ENCODE results near the gene KLF17.
"Not testable (repeated sequence)": the region's sequence is repeated elsewhere in the genome, so short reads cannot be mapped to it uniquely, and the experiment has no call there.

The KLF17 gene

DNA sequence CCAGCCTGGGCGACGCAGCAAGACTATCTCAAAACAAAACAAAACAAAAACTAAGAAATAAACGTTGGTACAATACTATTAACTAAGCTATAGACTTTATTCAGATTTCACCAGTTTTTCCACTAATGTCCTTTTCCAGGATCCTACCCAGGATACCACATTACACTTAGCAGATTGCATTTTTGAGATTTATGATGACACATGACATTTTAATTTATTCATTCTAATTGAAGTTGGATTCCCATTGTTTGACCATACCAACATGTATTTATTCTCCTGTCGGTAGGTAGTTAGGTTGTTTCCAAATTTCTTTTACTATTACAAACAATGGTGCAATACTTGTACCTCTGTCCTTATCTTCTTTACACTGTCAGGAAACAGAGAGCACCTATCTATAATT, 6.8 kb upstream of the KLF17 start:
- H3K27ac Mint-ChIP-seq, result no peak overlapping the region
- TF ChIP-seq, protein P1, sequence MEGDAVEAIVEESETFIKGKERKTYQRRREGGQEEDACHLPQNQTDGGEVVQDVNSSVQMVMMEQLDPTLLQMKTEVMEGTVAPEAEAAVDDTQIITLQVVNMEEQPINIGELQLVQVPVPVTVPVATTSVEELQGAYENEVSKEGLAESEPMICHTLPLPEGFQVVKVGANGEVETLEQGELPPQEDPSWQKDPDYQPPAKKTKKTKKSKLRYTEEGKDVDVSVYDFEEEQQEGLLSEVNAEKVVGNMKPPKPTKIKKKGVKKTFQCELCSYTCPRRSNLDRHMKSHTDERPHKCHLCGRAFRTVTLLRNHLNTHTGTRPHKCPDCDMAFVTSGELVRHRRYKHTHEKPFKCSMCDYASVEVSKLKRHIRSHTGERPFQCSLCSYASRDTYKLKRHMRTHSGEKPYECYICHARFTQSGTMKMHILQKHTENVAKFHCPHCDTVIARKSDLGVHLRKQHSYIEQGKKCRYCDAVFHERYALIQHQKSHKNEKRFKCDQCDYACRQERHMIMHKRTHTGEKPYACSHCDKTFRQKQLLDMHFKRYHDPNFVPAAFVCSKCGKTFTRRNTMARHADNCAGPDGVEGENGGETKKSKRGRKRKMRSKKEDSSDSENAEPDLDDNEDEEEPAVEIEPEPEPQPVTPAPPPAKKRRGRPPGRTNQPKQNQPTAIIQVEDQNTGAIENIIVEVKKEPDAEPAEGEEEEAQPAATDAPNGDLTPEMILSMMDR (IDR thresholded peaks at IDR 0.05; ENCODE audit: unreplicated experiment in 3 of 3), result no peak

DNA sequence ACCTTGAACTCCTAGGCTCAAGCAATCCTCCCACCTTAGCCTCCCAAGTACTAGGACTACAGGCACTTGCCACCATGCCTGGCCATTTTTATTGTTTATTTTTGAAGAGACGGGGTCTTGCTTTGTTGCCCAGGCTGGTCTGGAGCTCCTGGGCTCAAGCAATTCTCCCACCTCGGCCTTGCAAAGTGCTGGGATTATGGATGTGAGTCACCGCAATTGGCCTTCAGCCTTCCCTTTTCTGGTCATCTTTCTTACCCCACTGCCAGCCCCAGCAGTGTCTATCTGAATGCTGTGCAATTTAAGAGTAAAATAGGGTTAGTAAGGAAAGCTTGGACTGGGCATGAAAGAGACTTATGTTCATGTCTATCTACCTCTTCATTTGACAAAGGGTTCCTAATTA, 6.1 kb upstream of the KLF17 start:
- H3K4me3 Mint-ChIP-seq, result no peak overlapping the region
- no peaks in the 10 kb centered on the region for H3K36me3 Mint-ChIP-seq (ENCODE audit: low read depth)
- no peaks in the 10 kb centered on the region for H3K4me1 Mint-ChIP-seq
- no peak overlapping the region for H3K27ac Mint-ChIP-seq
- TF ChIP-seq, protein P1 (IDR thresholded peaks at IDR 0.05; ENCODE audit: unreplicated experiment in 3 of 3), result no peak
- peaks cover 27% of the 10 kb centered on the region for H3K27me3 Mint-ChIP-seq (ENCODE audit: low read depth)
- H3K9me3 Mint-ChIP-seq, result no peaks in the 10 kb centered on the region

More for the DNA sequence above, 6.8 kb upstream of the KLF17 start:
- H3K36me3 Mint-ChIP-seq (ENCODE audit: low read depth), result no peaks in the 10 kb centered on the region
- H3K27me3 Mint-ChIP-seq (ENCODE audit: low read depth), result peaks cover 29% of the 10 kb centered on the region
- no peaks in the 10 kb centered on the region for H3K4me1 Mint-ChIP-seq
- H3K9me3 Mint-ChIP-seq, result no peaks in the 10 kb centered on the region
- H3K4me3 Mint-ChIP-seq, result no peak overlapping the region

DNA sequence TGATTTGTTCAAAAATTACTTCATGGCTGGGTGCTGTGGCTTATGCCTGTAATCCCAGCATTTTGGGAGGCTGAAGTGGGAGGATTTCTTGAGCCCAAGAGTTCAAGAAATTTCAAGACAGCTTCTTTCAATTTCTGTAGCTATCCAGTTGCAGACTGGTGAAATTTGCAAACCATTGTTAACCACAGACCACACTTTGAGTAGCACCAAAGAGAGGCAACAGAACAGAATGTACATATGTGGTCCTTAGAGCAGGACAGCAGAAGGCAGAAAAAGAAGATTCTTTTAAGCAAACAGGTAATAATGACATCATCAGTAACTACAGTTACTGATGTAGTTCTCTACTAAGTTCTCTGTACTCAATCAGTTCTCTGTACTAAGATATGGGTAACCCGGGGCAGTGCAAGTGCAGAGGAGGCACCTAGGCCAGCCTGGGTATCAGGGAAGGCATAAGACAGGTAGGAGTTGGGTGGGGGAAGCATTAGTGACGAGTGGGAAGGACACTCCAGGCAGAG, 5.5 kb upstream of the KLF17 start:
- Mint-ChIP-seq H3K36me3 (ENCODE audit: low read depth) (no peaks in the 10 kb centered on the region), H3K9me3 (no peaks in the 10 kb centered on the region), H3K4me1 (no peaks in the 10 kb centered on the region), H3K4me3 (no peak overlapping the region), H3K27me3 (ENCODE audit: low read depth) (peaks cover 29% of the 10 kb centered on the region), H3K27ac (no peak overlapping the region)
- TF ChIP-seq, protein P1 (IDR thresholded peaks at IDR 0.05; ENCODE audit: unreplicated experiment in 3 of 3), result no peak

DNA sequence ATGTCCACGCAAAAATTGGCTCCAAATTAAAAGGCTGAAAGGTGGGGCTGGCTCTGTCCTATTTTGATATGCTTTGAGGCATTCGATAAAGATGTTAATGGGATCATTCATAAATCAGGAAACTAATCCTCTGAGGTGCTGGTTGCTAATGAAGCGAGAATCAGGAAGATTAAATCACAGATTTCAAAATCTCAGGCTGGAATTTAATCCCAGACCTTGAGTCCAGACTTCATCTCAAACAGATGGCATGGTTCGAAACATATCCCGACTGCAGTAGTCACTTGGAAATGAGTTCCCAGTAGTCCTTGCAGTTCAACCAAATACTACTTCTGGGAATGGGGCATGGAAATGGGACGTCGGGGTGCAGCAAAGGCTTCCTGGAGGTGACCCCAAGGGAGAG, 4.5 kb upstream of the KLF17 start:
- no peak overlapping the region for H3K27ac Mint-ChIP-seq
- peaks cover 22% of the 10 kb centered on the region for H3K27me3 Mint-ChIP-seq (ENCODE audit: low read depth)
- H3K36me3 Mint-ChIP-seq (ENCODE audit: low read depth), result no peaks in the 10 kb centered on the region
- H3K9me3 Mint-ChIP-seq, result no peaks in the 10 kb centered on the region
- TF ChIP-seq, protein P1 (IDR thresholded peaks at IDR 0.05; ENCODE audit: unreplicated experiment in 3 of 3), result no peak
- H3K4me1 Mint-ChIP-seq, result no peaks in the 10 kb centered on the region
- H3K4me3 Mint-ChIP-seq, result no peak overlapping the region

DNA sequence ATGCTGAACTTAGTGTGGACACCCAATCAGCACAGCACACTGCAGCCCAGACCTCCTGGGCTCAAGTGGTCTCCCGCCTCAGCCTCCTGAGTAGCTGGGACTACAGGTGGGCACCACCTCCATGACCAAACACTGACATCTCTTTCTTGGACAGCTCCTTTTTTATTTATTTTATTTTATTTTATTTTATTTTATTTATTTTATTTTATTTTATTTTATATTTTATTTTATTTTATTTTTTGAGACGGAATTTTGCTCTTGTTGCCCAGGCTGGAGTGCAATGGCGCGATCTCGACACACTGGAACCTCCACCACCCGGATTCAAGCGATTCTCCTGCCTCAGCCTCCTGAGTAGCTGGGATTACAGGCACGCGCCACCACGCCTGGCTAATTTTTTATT, 1.3 kb upstream of the KLF17 start:
- H3K9me3 Mint-ChIP-seq; H3K36me3 Mint-ChIP-seq (ENCODE audit: low read depth); H3K27ac Mint-ChIP-seq; H3K4me1 Mint-ChIP-seq; H3K4me3 Mint-ChIP-seq: not testable (repeated sequence)
- peaks cover 31% of the 10 kb centered on the region for H3K27me3 Mint-ChIP-seq (ENCODE audit: low read depth)

DNA sequence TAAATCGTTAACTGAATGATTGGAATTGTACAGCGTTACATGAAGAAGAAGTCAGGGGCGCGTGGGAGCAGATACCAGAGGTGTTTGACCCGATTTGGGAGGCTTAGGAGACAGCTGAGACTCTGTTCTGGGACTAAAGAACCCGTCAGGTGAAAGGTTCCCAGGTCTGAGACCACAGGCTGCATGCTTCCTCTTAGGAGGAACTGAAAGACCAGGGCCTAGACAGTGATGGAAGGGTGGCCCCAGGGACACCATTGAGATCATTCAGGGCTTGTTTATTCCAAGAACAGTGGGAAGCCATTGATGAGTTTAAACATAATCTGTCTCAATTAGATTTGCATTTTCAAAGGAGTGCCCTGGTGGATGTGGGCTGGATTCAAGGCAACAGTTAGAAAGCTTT, 904 bp downstream of the KLF17 start:
- peaks cover 27% of the 10 kb centered on the region for H3K27me3 Mint-ChIP-seq (ENCODE audit: low read depth)
- no peak overlapping the region for H3K4me3 Mint-ChIP-seq
- no peak overlapping the region for H3K27ac Mint-ChIP-seq
- TF ChIP-seq, protein P1 (IDR thresholded peaks at IDR 0.05; ENCODE audit: unreplicated experiment in 3 of 3), result no peak
- H3K9me3 Mint-ChIP-seq, result no peaks in the 10 kb centered on the region
- H3K4me1 Mint-ChIP-seq, result no peaks in the 10 kb centered on the region
- H3K36me3 Mint-ChIP-seq (ENCODE audit: low read depth), result no peaks in the 10 kb centered on the region

All from nephron (organoid).